GM10248 (cell line): ENCODE results near the gene CNPY2.
A peak's percentile ranks its signal among the peaks of the same experiment; 100 is the strongest.
"Not testable (repeated sequence)": the region's sequence is repeated elsewhere in the genome, so short reads cannot be mapped to it uniquely, and the experiment has no call there.

Experiments
- CTCF ChIA-PET: fragments of 300-600 bp; sonication (Branson Sonifier 250); formaldehyde crosslinking; extraction: SDS; loops from one replicate; lab custom pipeline; 2021; ENCODE audit warnings: antibody characterized with exemption; lab: Yijun Ruan, JAX
- POLR2A ChIA-PET: fragments of 350-650 bp; sonication (Branson Sonifier 250); formaldehyde crosslinking; extraction: SDS; loops from one replicate; lab custom pipeline; 2020; ENCODE audit warnings: antibody characterized with exemption; lab: Yijun Ruan, JAX
- DNase-seq: peaks from one replicate; pipeline ENCODE4 v3.0.0; 2012; ENCODE audit errors: extremely low spot score
- TF ChIP-seq, protein P1 (sequence below): IDR thresholded peaks from 2 replicates; pipeline ENCODE4 v1.5.1; 2012; ENCODE audit warnings: mild to moderate bottlenecking, low read depth; ENCODE audit errors: extremely low read depth, missing control alignments, control extremely low read depth

Gene CNPY2

DNA sequence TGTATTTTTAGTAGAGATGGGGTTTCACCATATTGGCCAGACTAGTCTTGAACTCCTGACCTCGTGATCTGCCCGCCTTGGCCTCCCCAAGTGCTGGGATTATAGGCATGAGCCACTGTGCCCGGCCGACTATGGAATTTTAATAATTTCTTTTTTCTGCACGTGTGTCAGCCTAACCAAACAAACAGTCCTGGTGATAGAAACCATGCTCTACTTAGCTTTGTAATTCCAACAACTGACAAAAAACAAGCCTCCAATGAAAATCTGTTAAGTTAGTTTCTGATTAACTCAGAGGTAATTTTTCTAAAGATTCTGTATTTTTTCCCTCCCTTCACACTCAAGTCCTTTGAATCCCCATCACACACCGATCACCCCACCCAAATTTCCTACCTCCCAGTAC lies 33.8 kb downstream of the CNPY2 start:
- TF ChIP-seq, protein P1, sequence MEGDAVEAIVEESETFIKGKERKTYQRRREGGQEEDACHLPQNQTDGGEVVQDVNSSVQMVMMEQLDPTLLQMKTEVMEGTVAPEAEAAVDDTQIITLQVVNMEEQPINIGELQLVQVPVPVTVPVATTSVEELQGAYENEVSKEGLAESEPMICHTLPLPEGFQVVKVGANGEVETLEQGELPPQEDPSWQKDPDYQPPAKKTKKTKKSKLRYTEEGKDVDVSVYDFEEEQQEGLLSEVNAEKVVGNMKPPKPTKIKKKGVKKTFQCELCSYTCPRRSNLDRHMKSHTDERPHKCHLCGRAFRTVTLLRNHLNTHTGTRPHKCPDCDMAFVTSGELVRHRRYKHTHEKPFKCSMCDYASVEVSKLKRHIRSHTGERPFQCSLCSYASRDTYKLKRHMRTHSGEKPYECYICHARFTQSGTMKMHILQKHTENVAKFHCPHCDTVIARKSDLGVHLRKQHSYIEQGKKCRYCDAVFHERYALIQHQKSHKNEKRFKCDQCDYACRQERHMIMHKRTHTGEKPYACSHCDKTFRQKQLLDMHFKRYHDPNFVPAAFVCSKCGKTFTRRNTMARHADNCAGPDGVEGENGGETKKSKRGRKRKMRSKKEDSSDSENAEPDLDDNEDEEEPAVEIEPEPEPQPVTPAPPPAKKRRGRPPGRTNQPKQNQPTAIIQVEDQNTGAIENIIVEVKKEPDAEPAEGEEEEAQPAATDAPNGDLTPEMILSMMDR = no peak
- POLR2A ChIA-PET = no interaction called here
- no peak for DNase-seq
- CTCF ChIA-PET = interaction anchor here (1.2 kb wide), 1 partner anchor 24 kb away, joined by 3 read pairs; the partner anchor contains the start of gene ANKRD52

DNA sequence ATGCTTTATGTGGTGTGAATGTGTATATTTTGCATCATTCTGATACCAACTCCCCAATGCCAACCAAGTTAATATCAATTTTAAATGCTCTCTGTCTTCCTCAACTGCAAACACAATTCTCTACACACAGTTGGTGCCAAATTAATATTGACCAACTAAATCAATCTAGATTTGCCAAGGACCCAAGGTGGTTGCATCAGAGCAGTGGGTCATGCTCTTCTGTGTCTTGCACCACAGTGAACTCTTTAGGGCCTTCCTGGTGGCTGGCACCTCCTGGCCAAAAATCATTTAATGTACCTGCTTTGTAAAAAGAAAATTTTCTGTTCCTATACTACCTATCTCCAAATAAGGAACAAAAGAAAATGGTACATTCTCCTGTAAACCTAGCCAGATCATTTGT lies 34.9 kb downstream of the CNPY2 start:
- ChIA-PET CTCF (interaction anchor here (0.6 to 1.4 kb wide), 3 partner anchors 12 to 16 kb away, joined by 3 to 4 read pairs (median 3); no protein-coding TSS in a partner anchor), POLR2A (no interaction called here)
- DNase-seq = no peak
- TF ChIP-seq, protein P1 = no peak

DNA sequence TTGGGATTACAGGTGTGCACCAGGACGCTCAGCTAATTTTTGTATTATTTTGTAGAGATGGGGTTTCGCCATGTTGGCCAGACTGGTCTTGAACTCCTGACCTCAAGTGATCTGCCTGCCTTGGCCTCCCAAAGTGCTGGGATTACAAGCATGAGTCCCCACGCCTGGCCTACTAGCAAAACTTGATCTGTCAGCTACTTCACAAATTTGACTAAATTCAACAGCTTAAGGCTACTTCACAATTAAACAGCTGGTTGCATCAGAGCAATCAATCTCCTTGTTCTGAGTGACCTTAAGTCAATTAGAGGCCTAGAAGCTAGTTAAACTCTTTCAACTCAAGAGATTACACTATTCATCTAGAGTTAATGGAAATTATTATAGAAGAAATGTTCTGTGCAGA lies 36.9 kb downstream of the CNPY2 start:
- POLR2A ChIA-PET = no interaction called here
- no peak for DNase-seq
- TF ChIP-seq, protein P1 = no peak
- CTCF ChIA-PET = interaction anchor here (1.2 to 2.6 kb wide), 3 partner anchors 10 to 56 kb away, joined by 3 to 9 read pairs (median 4); partner anchors contain the start of gene COQ10A

DNA sequence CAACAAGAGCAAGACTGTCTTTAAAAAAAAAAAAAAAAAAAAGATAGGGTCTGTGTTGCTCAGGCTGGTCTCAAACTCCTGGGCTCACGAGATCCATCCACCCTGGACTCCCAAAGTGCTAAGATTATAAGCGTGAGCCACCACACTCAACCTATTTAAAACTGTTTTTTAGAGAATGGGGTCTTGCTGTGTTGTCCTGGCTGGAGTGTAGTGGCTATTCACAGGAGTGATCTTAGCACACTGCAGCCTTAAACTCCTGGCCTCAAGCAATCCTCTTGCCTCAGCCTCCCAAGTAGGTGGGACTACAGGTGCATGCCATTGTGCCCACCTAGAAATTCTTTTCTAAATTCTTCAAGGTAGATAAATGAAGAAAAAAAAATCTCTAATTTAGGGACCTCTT lies 41.5 kb downstream of the CNPY2 start:
- CTCF ChIA-PET = no interaction called here
- POLR2A ChIA-PET = no interaction called here
- TF ChIP-seq, protein P1 = no peak
- no peak for DNase-seq

DNA sequence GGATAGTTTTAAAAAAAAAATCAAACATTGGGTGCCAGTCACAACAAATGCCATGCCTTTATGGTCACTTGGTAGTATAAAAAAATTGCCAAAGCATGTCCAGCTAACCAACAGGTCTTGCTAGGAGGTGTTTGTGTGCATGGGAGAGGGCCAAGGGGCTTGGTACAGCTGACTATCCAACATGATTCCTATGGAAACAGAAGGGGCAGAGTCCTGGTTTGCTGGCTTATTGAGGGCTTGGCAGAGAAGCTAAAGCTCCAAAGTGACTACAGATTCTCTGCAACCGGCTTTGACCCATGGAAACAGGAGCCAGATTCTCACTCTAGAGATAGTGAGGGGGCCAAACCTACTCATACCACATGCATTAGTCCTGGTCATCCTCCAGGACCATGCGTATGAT lies 43.3 kb downstream of the CNPY2 start:
- DNase-seq, POLR2A ChIA-PET, CTCF ChIA-PET: not testable (repeated sequence)

DNA sequence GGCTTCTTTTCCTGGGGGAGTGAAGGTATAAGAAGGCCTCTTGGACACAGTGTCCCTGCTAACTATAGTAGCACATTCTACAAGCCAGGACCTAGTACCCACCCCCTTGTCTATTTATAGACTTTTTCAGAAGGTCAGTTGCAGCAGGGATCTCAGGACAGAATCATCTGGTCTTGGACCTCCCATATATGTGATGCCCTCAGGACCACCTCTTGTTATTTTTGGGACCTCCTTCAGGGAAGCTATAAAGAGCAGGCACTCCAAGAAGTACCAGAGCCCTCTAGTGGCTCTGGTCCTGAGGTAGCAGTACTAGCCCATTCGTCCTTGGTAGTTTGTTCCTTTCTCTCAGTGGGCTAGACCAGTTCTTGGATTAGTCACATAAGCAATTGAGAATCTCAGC lies 44.8 kb downstream of the CNPY2 start:
- ChIA-PET POLR2A (interaction anchor here (0.6 kb wide), 1 partner anchor 108 kb away, joined by 4 read pairs; no protein-coding TSS in a partner anchor), CTCF (interaction anchor here (0.7 to 7.2 kb wide), 6 partner anchors 15 to 193 kb away, joined by 3 to 64 read pairs (median 4); partner anchors contain the start of genes ANKRD52 and SMARCC2)
- TF ChIP-seq, protein P1 = peak; percentile 57
- no peak for DNase-seq

DNA sequence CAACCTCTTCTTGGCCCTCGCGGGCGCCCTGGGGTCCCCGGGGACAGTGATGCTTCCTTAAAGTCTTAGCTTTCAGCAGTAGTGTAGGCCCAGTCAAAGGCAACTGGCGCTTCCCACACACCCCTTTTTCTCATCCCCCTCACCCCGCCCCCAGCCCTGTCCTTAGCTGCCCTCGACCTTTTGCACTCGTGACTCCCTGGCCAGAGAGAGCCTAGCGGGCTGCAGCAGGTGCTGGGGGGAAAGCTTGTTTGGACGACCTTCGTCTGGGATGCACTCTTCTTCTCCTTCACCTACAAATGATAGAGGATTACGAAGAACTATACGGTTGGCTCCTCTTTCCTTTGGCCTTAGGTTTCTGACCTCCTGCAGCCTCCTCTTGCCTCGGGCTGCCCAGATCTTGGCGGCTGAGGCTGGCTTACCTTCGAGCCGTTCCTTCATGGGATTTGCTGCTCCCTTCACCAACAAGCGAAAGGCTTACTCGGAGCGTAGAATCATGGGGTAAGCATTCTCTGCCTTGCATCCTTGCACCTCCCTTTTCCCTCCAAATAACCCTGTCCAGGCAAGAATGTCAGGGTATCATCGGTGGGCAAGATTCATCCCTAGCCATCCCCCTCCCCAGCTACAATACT lies 48.2 kb downstream of the CNPY2 start:
- TF ChIP-seq, protein P1 = no peak
- no peak for DNase-seq
- CTCF ChIA-PET = interaction anchor here (0.7 to 7.2 kb wide), 20 partner anchors 8 to 272 kb away, joined by 3 to 64 read pairs (median 4); partner anchors contain the start of genes ANKRD52, RNF41 and SMARCC2

More for the DNA sequence above, 48.2 kb downstream of the CNPY2 start:
- POLR2A ChIA-PET = interaction anchor here (0.5 to 1.4 kb wide), 3 partner anchors 17 to 92 kb away, joined by 3 to 4 read pairs (median 4); partner anchors contain the start of gene STAT2
